NOMO-1 treated with dmso at 0.1 percent for 144 hours (cell line): ENCODE results near the gene ARFGAP1.
"Not testable (repeated sequence)": the region's sequence is repeated elsewhere in the genome, so short reads cannot be mapped to it uniquely, and the experiment has no call there.

Experiments used
- DNase-seq: peaks from one replicate; lab custom pipeline; 2025; ENCODE audit not compliant: unreplicated experiment; lab: John Stamatoyannopoulos, UW

ARFGAP1 gene

GRCh38 chr20:63290136-63290676 lies 17.6 kb downstream of the ARFGAP1 start:
- no peak for DNase-seq

GRCh38 chr20:63290677-63291472 lies 18.3 kb downstream of the ARFGAP1 start:
- DNase-seq, result peak; percentile 17

DNA sequence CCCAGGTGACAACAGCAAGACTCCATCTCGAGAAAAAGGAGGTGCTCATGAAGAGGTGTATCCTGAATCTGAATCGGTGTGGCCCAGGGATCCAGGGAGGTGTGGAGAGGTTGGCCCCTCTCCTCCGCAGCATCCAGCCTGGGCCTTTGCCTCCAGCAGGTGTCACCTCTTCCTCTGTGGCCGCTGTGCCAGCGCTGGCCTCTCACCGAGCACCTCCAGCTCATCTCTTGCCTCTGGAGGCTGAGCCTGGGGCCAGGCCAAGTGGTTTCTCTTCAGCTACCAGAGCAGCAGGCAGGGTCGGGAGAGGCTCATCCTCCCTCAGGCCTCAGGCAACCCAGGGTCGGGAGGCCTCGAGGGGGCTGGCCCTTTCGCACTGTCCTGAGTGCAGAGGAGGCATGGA lies 19.2 kb downstream of the ARFGAP1 start:
- DNase-seq, result no peak

GRCh38 chr20:63292292-63292701 lies 19.7 kb downstream of the ARFGAP1 start:
- DNase-seq, result no peak

GRCh38 chr20:63292904-63293303 lies 20.3 kb downstream of the ARFGAP1 start, which contains the start of gene COL20A1:
Gene COL20A1, plus strand, starts transcription at chr20:63293186. Its CDS starts 1,922 bp downstream, at chr20:63295108.
- DNase-seq, result no peak

DNA sequence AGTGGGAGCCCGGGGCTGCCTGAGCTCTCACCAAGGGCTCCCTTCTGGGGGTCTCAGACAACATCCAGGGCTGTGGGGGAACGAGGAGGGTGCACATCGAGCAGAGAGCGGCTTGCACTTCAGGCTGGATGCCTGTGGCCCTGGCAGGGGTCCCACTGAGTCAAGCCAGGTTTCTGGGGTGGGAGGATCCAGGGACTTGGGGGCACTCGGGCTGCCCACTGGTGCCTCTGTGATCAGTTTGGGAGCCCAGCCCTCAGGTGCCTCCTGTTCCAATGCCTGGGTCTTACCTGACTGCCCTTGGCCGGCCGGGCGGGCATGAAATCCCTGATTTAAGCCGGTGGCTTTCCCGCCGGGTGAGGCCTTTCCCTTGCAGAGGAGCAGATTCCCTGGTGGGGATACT lies 20.8 kb downstream of the ARFGAP1 start:
- no peak for DNase-seq

GRCh38 chr20:63293871-63294535 lies 21.4 kb downstream of the ARFGAP1 start:
- DNase-seq, result no peak

DNA sequence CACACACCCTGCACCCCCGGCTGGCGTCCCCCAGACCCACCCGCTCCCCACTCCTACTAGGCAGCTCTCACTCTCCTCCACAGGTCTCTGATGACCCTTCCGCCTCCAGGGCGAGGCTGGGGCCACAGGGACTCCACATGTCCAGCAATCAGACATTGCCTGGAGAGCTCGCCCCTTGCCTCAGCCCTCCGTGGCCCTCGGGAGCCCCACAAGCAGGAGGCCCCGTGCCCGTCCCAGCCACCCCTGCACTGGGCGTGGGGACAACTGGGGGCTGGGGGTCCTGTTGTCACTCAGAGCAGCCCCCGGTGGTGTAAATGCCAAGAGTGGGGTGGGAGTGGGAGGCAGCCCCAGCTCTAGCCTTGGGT lies 21.9 kb downstream of the ARFGAP1 start:
- DNase-seq, result no peak

DNA sequence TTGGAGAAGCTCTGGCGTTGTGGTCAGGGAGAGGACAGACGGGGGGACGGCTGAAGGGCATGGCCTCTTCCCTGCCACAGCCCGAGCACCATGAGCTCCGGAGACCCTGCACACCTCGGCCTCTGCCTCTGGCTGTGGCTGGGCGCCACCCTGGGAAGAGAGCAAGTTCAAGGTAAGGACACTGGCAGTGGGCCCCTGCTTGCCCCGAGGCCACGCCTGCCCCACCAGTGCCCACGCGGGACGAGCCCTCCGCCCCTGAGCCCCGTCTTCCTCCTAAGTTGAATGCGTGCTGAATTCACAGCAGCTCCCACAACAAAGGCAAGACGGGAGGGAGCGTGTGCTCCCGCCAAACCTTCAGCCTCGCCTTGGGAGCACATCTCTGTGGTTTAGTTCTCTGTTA lies 22.4 kb downstream of the ARFGAP1 start:
- DNase-seq, result no peak

DNA sequence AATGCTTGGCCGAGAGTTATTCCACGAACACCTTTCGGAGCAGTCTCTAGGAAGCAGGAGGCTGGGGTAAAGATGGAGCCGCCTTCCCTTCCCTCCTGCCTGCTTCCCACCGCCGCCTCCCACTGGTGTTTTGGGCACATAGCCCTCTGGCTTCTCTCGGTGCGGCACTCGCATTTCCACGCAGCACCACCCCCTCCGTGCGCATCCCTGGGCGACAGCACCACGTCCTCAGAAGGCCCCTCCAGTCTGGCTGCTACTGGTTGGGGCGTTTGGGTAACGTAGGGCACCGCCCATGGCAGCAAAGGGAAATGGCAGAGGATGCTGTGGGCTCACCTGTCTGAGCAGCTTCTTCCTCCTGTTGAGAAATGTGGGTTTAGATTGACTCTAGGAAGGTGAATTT lies 22.8 kb downstream of the ARFGAP1 start:
- DNase-seq, result no peak

DNA sequence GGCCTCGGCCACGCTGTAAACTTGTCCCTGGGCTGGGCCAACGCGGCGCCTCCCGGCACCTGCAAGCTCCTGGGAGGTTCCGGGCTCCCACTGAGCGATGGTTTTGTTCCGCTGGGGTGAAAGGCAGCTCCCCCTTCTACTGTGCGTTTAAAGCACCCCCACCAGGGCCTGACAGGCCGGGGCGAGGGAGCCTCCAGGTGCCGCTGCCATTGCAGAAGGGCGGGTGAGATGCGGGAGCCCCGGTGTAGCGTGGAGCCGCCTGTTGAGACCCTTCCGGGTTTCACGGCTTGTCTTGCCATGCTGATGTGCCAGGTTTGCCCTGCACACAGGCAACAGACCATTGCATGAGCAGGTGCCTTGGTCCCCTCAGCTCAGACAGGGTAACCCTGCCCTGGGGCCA lies 23.2 kb downstream of the ARFGAP1 start:
- DNase-seq, result no peak

DNA sequence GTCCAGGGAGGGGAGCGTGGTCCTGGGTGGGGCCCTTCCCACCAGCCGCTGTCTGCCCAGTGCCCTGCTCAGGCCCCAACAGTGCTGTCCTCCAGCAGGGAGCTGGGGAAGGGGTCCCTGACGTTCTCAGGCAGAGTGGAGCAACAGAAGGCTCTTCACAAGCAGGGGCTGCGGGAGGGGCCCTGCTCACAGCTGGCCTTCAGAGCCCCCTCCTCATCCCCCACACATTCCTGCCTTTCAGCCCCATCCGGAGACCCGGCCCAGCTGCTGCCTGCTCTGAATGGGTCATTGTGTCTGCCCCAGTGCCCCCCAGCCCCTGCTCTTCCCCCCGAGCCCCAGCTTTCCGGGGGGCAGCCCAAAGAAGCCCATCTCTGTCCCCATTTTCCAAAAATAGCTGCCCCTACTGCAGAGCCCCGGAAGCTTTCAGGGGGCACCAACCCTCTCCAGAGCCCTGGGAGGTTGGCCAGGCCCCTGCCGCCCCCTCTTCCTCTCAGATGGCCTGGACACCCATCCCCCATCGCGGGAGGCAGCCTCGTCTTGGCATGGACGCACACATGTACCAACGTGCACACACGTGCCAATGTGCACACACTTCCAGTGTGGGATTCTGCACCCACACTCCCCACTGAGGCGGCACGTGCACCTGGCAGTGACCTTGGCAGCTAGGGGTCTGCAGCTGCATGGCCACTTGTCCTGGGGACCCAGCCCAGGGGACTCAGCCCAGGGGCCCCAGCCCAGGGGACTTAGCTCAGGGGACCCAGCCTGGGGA lies 24.1 kb downstream of the ARFGAP1 start:
- no peak for DNase-seq

GRCh38 chr20:63297371-63297781 lies 24.8 kb downstream of the ARFGAP1 start:
- no peak for DNase-seq

DNA sequence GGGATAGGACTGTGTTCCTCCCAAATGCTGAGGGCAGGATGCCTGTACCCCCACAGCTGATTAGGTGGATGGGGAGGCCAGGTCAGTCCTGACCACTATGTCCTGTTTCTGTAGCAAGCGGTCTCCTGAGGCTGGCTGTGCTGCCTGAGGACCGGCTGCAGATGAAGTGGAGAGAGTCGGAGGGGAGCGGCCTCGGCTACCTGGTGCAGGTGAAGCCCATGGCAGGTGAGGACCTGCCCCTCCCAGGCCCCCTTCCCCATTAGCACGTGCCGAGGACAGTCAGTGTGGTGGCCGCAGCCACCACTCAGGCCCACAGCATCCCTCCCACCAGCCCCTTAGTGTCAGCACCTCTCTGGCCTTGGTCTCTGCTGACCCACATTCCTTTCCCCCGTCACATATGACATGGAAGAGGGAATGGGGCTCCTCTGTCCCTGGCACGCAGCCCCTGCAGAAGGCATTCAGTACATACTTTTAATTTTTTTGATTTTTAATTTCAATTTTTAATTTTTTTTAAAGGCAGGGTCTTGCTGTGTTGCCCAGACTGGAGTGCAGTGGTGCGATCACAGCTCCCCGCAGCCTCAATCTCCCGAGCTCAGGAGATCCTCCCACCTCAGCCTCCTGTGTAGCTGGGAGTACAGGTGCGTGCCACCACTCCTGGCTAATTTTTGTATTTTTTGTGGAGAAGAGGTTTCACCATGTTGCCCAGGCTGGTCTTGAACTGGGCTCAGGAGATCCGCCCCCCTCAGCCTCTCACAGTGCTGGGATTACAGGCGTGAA lies 25.4 kb downstream of the ARFGAP1 start:
- no peak for DNase-seq

DNA sequence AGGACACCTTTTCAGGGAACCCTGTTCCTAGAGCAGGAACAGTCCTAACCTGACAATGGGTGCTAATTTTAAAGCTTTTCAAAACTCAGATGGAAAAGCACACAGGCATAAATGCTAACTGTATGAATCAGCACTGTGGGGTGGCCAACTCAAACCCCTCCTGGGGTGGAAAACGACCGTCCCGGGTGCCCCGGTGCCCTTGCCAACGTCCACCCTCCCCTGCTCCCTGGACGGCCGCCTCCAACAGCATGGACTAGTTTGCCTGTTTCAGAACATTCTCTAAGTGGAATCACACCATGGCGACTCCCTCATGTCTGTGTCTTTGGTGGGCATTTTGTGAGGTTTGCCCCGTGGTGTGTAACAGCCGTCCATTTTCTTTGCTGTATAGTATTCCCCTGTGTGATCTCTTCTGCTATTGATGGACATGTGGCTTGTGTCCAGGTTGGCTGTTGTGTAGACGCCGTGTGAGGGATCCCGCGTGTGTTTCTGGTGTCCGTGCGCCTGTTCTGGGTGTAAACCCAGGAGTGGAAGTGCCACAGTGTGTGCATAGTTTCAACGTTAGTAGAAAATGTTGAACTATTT lies 26.2 kb downstream of the ARFGAP1 start:
- DNase-seq, result no peak

GRCh38 chr20:63301671-63302070 lies 29.1 kb downstream of the ARFGAP1 start:
- no peak for DNase-seq

DNA sequence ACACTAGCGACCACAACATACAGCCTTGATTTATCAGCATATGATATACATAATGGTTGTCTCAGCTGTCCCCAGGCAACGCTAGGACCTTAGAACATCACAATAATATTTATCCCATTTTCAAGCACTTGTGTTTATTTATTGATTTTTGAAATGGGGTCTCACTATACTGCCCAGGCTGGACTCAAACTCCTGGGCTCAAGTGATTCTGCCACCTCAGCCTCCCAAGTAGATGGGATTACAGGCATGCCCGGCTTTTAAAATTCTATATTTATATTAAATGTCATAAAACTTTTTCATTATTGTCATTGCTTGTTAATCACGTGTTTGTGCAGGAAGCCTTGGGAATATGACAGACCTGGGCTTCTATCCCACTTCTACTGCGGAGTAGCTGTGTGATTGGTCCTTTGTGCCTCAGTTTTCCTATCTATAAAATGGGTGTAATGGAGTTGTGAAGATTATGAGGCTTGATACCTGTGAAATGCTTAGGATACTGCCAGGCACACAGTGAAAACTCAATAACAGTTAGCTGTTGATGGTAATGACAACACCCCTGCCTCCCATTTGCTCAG lies 30.6 kb downstream of the ARFGAP1 start:
- DNase-seq, result no peak

GRCh38 chr20:63305393-63305792 lies 32.8 kb downstream of the ARFGAP1 start:
- DNase-seq, result no peak

DNA sequence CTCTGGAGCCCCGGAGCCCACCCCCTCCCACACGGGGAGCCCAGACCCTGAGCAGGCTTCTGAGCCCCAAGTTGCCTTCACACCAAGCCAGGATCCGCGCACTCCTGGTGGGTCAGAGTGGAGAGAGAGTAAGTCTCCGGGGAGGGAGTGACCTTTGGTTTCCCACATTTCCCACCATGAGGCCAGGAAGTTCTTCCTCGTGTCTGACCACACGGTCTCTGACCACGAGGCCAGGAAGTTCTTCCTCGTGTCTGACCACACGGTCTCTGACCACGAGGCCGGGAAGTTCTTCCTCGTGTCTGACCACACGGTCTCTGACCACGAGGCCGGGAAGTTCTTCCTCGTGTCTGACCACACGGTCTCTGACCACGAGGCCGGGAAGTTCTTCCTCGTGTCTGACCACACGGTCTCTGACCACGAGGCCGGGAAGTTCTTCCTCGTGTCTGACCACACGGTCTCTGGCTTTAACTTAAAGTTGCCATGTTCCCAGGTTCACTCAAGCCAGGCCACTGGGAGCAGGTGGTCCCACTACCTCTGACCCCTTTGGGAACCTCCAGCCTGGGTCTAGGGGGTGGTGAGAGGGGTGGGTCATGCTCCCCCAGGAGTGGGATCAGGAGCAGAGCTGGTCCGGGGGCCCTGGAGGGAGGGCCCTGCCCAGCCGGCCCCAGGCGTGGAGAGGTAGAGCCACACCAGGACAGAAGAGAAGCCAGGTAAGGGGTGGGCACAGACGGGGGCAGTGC lies 33.5 kb downstream of the ARFGAP1 start:
- not testable (repeated sequence) for DNase-seq
